ENCODE measurements around the gene PDZD2.

Gene PDZD2

GRCh38 chr5:31854181-31855133, 215.5 kb downstream of the PDZD2 start:
- no peak for DNase-seq (ENCODE audit: low spot score)
- no peak for TF ChIP-seq CTCF (IDR thresholded peaks at IDR 0.05; ENCODE audit: extremely low read depth, missing control alignments)

GRCh38 chr5:31855134-31856040, 216.5 kb downstream of the PDZD2 start:
- TF ChIP-seq CTCF (IDR thresholded peaks at IDR 0.05; ENCODE audit: extremely low read depth, missing control alignments), result no peak
- no peak for DNase-seq (ENCODE audit: low spot score)

- TF ChIP-seq CTCF (IDR thresholded peaks at IDR 0.05; ENCODE audit: extremely low read depth, missing control alignments), result no peak
These were observed 220.2 kb downstream of the PDZD2 start for GRCh38 chr5:31859096-31859495.

GRCh38 chr5:31860278-31860677, 221.3 kb downstream of the PDZD2 start:
- DNase-seq (ENCODE audit: low spot score), result no peak
- TF ChIP-seq CTCF (IDR thresholded peaks at IDR 0.05; ENCODE audit: extremely low read depth, missing control alignments), result no peak

More at GRCh38 chr5:31859096-31859495, 220.2 kb downstream of the PDZD2 start:
- no peak for DNase-seq (ENCODE audit: low spot score)

GRCh38 chr5:31860726-31861433, 221.9 kb downstream of the PDZD2 start:
- DNase-seq (ENCODE audit: low spot score), result no peak
- no peak for TF ChIP-seq CTCF (IDR thresholded peaks at IDR 0.05; ENCODE audit: extremely low read depth, missing control alignments)

- TF ChIP-seq CTCF (IDR thresholded peaks at IDR 0.05; ENCODE audit: extremely low read depth, missing control alignments), result no peak
- no peak for DNase-seq (ENCODE audit: low spot score)
These were observed 222.7 kb downstream of the PDZD2 start for GRCh38 chr5:31861601-31862000.
